ENCODE data around the gene NLK. TPM values are rescaled to one million over a fixed set of nuclear protein-coding genes. Genes with fewer than 3 reads are reported as not detected.

Gene NLK
- total RNA-seq, 2 donors from 2014 or later = 15.5 to 30.1 TPM

- DNase-seq = peak in 1 of 4 donors; percentile 28
- no peaks in the 10 kb centered on the region for H3K27me3 ChIP-seq
Measured at GRCh38 chr17:28226563-28227315, 184.3 kb downstream of the NLK start.

GRCh38 chr17:28227316-28228108 lies 185.0 kb downstream of the NLK start:
- TF ChIP-seq, protein P1, sequence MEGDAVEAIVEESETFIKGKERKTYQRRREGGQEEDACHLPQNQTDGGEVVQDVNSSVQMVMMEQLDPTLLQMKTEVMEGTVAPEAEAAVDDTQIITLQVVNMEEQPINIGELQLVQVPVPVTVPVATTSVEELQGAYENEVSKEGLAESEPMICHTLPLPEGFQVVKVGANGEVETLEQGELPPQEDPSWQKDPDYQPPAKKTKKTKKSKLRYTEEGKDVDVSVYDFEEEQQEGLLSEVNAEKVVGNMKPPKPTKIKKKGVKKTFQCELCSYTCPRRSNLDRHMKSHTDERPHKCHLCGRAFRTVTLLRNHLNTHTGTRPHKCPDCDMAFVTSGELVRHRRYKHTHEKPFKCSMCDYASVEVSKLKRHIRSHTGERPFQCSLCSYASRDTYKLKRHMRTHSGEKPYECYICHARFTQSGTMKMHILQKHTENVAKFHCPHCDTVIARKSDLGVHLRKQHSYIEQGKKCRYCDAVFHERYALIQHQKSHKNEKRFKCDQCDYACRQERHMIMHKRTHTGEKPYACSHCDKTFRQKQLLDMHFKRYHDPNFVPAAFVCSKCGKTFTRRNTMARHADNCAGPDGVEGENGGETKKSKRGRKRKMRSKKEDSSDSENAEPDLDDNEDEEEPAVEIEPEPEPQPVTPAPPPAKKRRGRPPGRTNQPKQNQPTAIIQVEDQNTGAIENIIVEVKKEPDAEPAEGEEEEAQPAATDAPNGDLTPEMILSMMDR (IDR thresholded peaks at IDR 0.05) = peak in 5 of 7 experiments; percentile 11 to 35 (median 29)
- TF ChIP-seq POLR2A (IDR thresholded peaks at IDR 0.05) = peak; percentile 85 to 93 (median 92)
- Histone ChIP-seq H3K27me3 (no peaks in the 10 kb centered on the region), H3K9me3 (no peaks in the 10 kb centered on the region), H3K36me3 (replicated peaks in 1 of 2; ENCODE audit: insufficient read depth in 1 of 2, low read depth in 2 of 2) (no peaks in the 10 kb centered on the region), H3K4me1 (peaks cover 50% of the 10 kb centered on the region), H3K4me3 (peak overlapping the region; percentile 32 to 39), H3K27ac (peak overlapping the region; percentile 91 to 98 (median 96))
- peak; percentile 93 to 98 (median 97) for DNase-seq
- WGBS, 2 donors = 1% methylated on average over 14 to 64 of the region's 66 CpGs
- ATAC-seq = peak; percentile 87
- intact Hi-C loops (cut with DNase I) = no loop called here

More at GRCh38 chr17:28226563-28227315, 184.3 kb downstream of the NLK start:
- TF ChIP-seq, protein P1 (IDR thresholded peaks at IDR 0.05) = peak in 2 of 7 experiments; percentile 7 to 11
- TF ChIP-seq POLR2A (IDR thresholded peaks at IDR 0.05) = no peak
- no peaks in the 10 kb centered on the region for H3K9me3 ChIP-seq
- intact Hi-C loops (cut with DNase I) = no loop called here
- no peaks in the 10 kb centered on the region for H3K36me3 ChIP-seq (replicated peaks in 1 of 2; ENCODE audit: insufficient read depth in 1 of 2, low read depth in 2 of 2)
- ATAC-seq = no peak
- H3K27ac ChIP-seq = peak overlapping the region; percentile 91 to 98 (median 96)
- H3K4me1 ChIP-seq = peaks cover 50% of the 10 kb centered on the region
- peak overlapping the region; percentile 32 to 39 for H3K4me3 ChIP-seq
- WGBS, 2 donors = 41 to 44% methylated on average over 9 to 28 of the region's 28 CpGs

GRCh38 chr17:28228109-28228840 lies 185.8 kb downstream of the NLK start:
- H3K27ac ChIP-seq = peak overlapping the region; percentile 91 to 98 (median 96)
- DNase-seq (no peak), ATAC-seq (peak; percentile 1)
- H3K36me3 ChIP-seq (replicated peaks in 1 of 2; ENCODE audit: insufficient read depth in 1 of 2, low read depth in 2 of 2) = no peaks in the 10 kb centered on the region
- H3K27me3 ChIP-seq = no peaks in the 10 kb centered on the region
- intact Hi-C loops (cut with DNase I) = no loop called here
- peak overlapping the region; percentile 32 to 39 for H3K4me3 ChIP-seq
- no peaks in the 10 kb centered on the region for H3K9me3 ChIP-seq
- TF ChIP-seq, protein P1 (IDR thresholded peaks at IDR 0.05) = peak in 4 of 7 experiments; percentile 22 to 40 (median 29)
- TF ChIP-seq POLR2A (IDR thresholded peaks at IDR 0.05) = no peak
- peaks cover 50% of the 10 kb centered on the region for H3K4me1 ChIP-seq
- 5 to 7% methylated on average over 19 to 21 of the region's 22 CpGs for WGBS, 2 donors

DNA sequence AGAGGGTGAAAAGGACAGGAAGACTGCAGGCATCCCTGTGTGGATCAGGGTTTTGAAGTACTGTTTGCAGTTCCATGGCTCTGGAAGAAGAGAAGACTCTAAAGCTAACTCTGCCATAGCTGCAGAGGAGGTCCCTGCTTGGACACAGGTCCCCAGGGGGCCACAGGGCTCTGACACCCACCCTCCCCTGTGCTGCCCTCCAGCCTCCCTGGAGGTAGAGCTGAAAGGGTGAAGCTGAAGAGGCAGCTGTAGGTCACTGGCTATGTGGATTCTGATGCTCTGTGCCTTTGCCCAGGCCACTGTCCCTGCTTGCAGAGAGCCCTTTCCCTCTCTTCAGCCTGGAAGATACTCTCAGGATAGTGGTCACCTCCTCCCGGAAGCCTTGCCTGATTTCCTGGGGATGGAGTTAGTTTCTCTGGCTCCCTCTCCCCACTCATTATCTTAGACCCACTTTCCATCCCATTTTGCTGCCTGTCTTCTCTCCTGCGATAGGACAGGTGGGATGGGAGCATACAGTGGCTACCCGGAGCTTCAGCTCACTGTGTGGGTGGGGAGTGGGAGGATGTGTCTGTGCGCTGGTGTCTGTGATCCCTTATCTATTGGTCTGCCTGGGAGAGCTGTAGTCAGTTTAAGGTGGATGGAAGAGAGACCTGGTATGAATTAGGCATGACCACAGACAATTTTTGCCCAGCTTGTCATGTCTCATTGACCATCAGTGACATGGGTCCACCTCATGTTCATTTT lies 186.7 kb downstream of the NLK start:
- WGBS, 2 donors = 35 to 66% methylated on average over 4 of the region's 4 CpGs
- TF ChIP-seq POLR2A (IDR thresholded peaks at IDR 0.05) = no peak
- TF ChIP-seq, protein P1 (IDR thresholded peaks at IDR 0.05) = no peak

More for the DNA sequence above, 186.7 kb downstream of the NLK start:
- H3K4me1 ChIP-seq = peaks cover 52% of the 10 kb centered on the region
- peak overlapping the region; percentile 1 to 98 (median 96) for H3K27ac ChIP-seq
- H3K27me3 ChIP-seq = no peaks in the 10 kb centered on the region
- H3K4me3 ChIP-seq = no peak overlapping the region
- ATAC-seq (no peak), DNase-seq (peak in 1 of 4 donors; percentile 13)
- no peaks in the 10 kb centered on the region for H3K9me3 ChIP-seq
- no peaks in the 10 kb centered on the region for H3K36me3 ChIP-seq (replicated peaks in 1 of 2; ENCODE audit: insufficient read depth in 1 of 2, low read depth in 2 of 2)
- intact Hi-C loops (cut with DNase I) = no loop called here

Data from body of pancreas (tissue), 4 donors.